SW480 (cell line): Measurements from ENCODE around the gene ZGRF1.
"Not testable (repeated sequence)": the region's sequence is repeated elsewhere in the genome, so short reads cannot be mapped to it uniquely, and the experiment has no call there.

Source experiments
- DNase-seq: peaks from one replicate; pipeline ENCODE4 v3.0.0-alpha.2; 2016; ENCODE audit warnings: low spot score

The ZGRF1 gene

GRCh38 chr4:112637552-112637866 lies 800 bp upstream of the ZGRF1 start:
- no peak for DNase-seq

GRCh38 chr4:112633477-112634235 lies 3.1 kb downstream of the ZGRF1 start:
- peak; percentile 47 for DNase-seq

GRCh38 chr4:112626228-112626627 lies 10.5 kb downstream of the ZGRF1 start:
- no peak for DNase-seq

- DNase-seq: no peak
Measured at GRCh38 chr4:112616984-112617383, 19.7 kb downstream of the ZGRF1 start.

GRCh38 chr4:112612814-112613213 lies 23.9 kb downstream of the ZGRF1 start:
- not testable (repeated sequence) for DNase-seq

GRCh38 chr4:112604589-112604988 lies 32.1 kb downstream of the ZGRF1 start:
- peak; percentile 21 for DNase-seq

GRCh38 chr4:112594993-112595392 lies 41.7 kb downstream of the ZGRF1 start:
- no peak for DNase-seq

- no peak for DNase-seq
Measured at GRCh38 chr4:112593438-112594133, 43.1 kb downstream of the ZGRF1 start.

GRCh38 chr4:112592717-112593116 lies 44.0 kb downstream of the ZGRF1 start:
- no peak for DNase-seq

GRCh38 chr4:112591593-112591992 lies 45.1 kb downstream of the ZGRF1 start:
- no peak for DNase-seq

- DNase-seq: peak; percentile 7
Measured at GRCh38 chr4:112589206-112589605, 47.5 kb downstream of the ZGRF1 start.

GRCh38 chr4:112585977-112586736 lies 50.6 kb downstream of the ZGRF1 start:
- no peak for DNase-seq

- no peak for DNase-seq
Measured at GRCh38 chr4:112567536-112567935, 69.2 kb downstream of the ZGRF1 start.

GRCh38 chr4:112564706-112565270 lies 71.9 kb downstream of the ZGRF1 start:
- DNase-seq: no peak

- no peak for DNase-seq
Measured at GRCh38 chr4:112563431-112564200, 73.1 kb downstream of the ZGRF1 start.

GRCh38 chr4:112562254-112562879 lies 74.3 kb downstream of the ZGRF1 start:
- no peak for DNase-seq

GRCh38 chr4:112560084-112560483 lies 76.6 kb downstream of the ZGRF1 start:
- DNase-seq: no peak

- DNase-seq: no peak
Measured at GRCh38 chr4:112559053-112559452, 77.7 kb downstream of the ZGRF1 start.

- no peak for DNase-seq
Measured at GRCh38 chr4:112557676-112558411, 78.9 kb downstream of the ZGRF1 start.

GRCh38 chr4:112554271-112554670 lies 82.4 kb downstream of the ZGRF1 start:
- DNase-seq: not testable (repeated sequence)

GRCh38 chr4:112552668-112553067 lies 84.0 kb downstream of the ZGRF1 start:
- peak; percentile 14 for DNase-seq
